Natural killer cell treated with Interleukin-12 subunit alpha and Interleukin-12 subunit beta and Interleukin-15 and Interleukin-18, amount 100 ng/mL, for 72 hours (primary cell): Measurements from ENCODE around the gene PRSS50. TPM values are rescaled to one million over a fixed set of nuclear protein-coding genes. Genes with fewer than 3 reads are reported as not detected.
"Not testable (repeated sequence)": the region's sequence is repeated elsewhere in the genome, so short reads cannot be mapped to it uniquely, and the experiment has no call there.

Experiments used
- ATAC-seq, 2 donors: fragments of 150-1000 bp; cut with Tn5 transposase in 1 of 2; sonication (Bioruptor Pico), chemical (Tn5 transposase) in 1 of 2; 2 replicates each; pipeline ENCODE4 v1.10.0; 2021
- DNase-seq: peaks from one replicate; pipeline ENCODE4 v3.0.0; 2022; ENCODE audit warnings: low spot score
- H3K27ac Mint-ChIP-seq, 2 donors: 1 replicate in 1 of 2; 2 replicates in 1 of 2; pipeline ENCODE4 v1.8.0; 2022; ENCODE audit warnings: mixed read lengths in 2 of 2, mild to moderate bottlenecking in 1 of 2, moderate library complexity in 1 of 2
- H3K27me3 Mint-ChIP-seq, 2 donors: 1 replicate in 1 of 2; 2 replicates in 1 of 2; pipeline ENCODE4 v1.8.0; 2022; ENCODE audit warnings: mixed read lengths in 2 of 2
- H3K36me3 Mint-ChIP-seq: one replicate; pipeline ENCODE4 v1.8.0; 2022; ENCODE audit warnings: mixed read lengths
- H3K4me1 Mint-ChIP-seq, 2 donors: 1 replicate in 1 of 2; 2 replicates in 1 of 2; pipeline ENCODE4 v1.8.0; 2022; ENCODE audit warnings: low read depth in 2 of 2, mixed read lengths in 2 of 2, mild to moderate bottlenecking in 1 of 2
- H3K4me3 Mint-ChIP-seq: one replicate; pipeline ENCODE4 v1.8.0; 2022; ENCODE audit warnings: mixed read lengths
- H3K9me3 Mint-ChIP-seq: 2 replicates; pipeline ENCODE4 v1.8.0; 2022; ENCODE audit warnings: mixed read lengths
- total RNA-seq, 2 donors: library from RNA; stranded (reverse); gene quantifications; one replicate each; pipeline ENCODE4 v1.2.3, GENCODE V29; 2022

PRSS50 gene
- total RNA-seq, 2 donors from 2014 or later = not detected

DNA sequence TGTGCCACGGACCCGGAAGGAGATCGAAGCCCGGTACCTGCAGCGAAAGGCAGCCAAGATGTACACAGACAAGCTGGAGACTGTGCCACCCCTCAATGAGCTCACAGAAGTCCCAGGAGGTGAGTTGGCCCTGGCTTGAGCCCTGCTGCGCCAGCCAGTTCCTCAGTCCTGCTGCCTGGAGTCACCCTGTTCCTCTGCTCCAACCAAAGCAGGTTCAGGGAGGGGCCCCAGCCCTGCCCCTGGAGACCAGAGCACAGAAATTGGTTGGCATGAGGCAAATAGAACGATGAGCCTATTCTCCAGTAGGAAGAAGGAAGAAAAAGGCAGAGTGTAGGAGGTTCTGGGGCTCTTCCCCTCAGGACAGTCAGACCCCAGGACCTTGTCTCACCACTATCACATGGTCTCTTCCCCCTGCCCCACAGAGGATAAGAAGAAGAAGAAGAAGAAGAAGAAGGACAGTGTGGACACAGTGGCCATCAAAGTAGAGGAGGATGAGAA is 8.5 kb downstream of the PRSS50 start:
- Mint-ChIP-seq H3K27me3 (peaks cover 0 to 2% of the 10 kb centered on the region in 2 donors), H3K27ac (no peak overlapping the region), H3K36me3 (no peaks in the 10 kb centered on the region), H3K4me1 (no peaks in the 10 kb centered on the region), H3K4me3 (no peak overlapping the region), H3K9me3 (no peaks in the 10 kb centered on the region)
- DNase-seq = no peak
- no peak for ATAC-seq

DNA sequence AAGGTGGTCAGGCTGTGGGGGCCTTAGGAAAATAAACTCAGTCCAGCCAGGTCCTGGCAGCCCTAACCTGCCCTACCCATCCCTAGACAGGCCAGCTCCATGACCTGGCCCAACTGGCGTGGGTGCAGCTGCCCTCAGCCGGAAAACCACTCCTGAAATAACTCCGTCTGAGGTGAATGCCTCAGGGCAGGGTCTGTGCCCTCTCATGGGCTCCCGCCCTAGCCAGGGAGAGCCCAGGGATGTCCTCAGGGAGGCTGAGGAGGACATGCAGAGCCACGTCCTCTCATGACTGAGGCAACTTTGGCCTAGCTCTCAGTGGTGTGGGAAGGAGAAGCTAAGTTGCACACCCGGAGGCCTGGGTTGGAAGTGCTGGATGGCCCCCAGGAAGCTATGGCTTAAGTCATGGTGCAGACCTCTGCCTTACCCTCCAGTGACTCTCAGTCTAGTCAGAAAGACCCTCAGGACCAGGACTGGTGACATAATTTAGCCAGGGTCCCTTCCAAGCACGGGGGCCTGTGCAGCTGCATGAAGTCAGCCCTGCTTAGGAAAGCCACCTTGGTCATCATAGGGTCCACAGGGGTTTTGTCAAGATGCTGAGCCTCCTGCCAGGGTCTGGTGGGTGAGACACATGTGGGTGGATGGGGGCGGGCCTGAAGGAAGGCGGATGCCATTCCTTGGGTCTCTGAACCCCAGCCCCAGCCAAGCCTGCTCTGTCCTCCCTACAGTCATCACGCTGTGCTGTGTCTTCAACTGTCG is 9.1 kb downstream of the PRSS50 start:
- no peak for ATAC-seq
- Mint-ChIP-seq H3K4me1 (no peaks in the 10 kb centered on the region), H3K9me3 (no peaks in the 10 kb centered on the region), H3K36me3 (no peaks in the 10 kb centered on the region), H3K27me3 (peaks cover 0 to 2% of the 10 kb centered on the region in 2 donors), H3K4me3 (no peak overlapping the region), H3K27ac (no peak overlapping the region)
- DNase-seq = no peak

DNA sequence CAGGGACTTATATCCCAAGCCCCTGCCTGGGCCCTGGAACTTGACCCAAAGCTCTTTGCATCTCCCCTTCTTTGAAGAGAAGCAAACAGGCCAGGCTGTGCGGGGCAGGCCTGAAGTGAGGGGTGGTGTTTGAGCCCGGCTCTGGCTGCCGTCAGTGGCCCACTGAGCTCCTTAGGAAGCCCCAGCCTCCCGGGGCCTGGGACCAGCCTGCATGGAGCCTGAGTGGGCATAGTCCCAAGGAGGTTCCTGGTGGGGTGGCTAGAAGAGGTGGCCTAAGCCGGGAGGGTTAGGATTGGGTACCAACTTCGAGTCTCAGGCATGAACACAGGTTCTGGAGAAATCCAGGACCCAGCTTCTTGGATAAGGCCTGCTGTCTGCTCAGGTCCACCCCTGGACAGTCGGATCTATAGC is 10.1 kb downstream of the PRSS50 start:
- Mint-ChIP-seq H3K4me3 (no peak overlapping the region), H3K36me3 (no peaks in the 10 kb centered on the region), H3K4me1 (no peaks in the 10 kb centered on the region), H3K27me3 (no peaks in the 10 kb centered on the region), H3K9me3 (no peaks in the 10 kb centered on the region), H3K27ac (no peak overlapping the region)
- no peak for ATAC-seq
- no peak for DNase-seq

GRCh38 chr3:46706771-46707582 is 10.7 kb downstream of the PRSS50 start:
- peaks cover 5 to 6% of the 10 kb centered on the region in 2 donors for H3K27me3 Mint-ChIP-seq
- ATAC-seq = no peak
- H3K4me1 Mint-ChIP-seq = no peaks in the 10 kb centered on the region
- DNase-seq = peak; percentile 41
- H3K27ac Mint-ChIP-seq = no peak overlapping the region
- H3K9me3 Mint-ChIP-seq = no peaks in the 10 kb centered on the region
- H3K36me3 Mint-ChIP-seq = no peaks in the 10 kb centered on the region
- H3K4me3 Mint-ChIP-seq = no peak overlapping the region

- Mint-ChIP-seq H3K36me3 (no peaks in the 10 kb centered on the region), H3K27me3 (peaks cover 9 to 10% of the 10 kb centered on the region in 2 donors), H3K27ac (no peak overlapping the region), H3K4me3 (no peak overlapping the region), H3K9me3 (no peaks in the 10 kb centered on the region), H3K4me1 (no peaks in the 10 kb centered on the region)
- DNase-seq (peak; percentile 20), ATAC-seq (no peak)
These were observed 11.7 kb downstream of the PRSS50 start for GRCh38 chr3:46705751-46706552.

GRCh38 chr3:46705022-46705530 is 12.6 kb downstream of the PRSS50 start:
- H3K36me3 Mint-ChIP-seq = no peaks in the 10 kb centered on the region
- no peak overlapping the region for H3K27ac Mint-ChIP-seq
- peak; percentile 70 for DNase-seq

GRCh38 chr3:46704346-46704745 is 13.3 kb downstream of the PRSS50 start:
- H3K36me3 Mint-ChIP-seq, H3K9me3 Mint-ChIP-seq, DNase-seq, ATAC-seq, H3K4me3 Mint-ChIP-seq, H3K27me3 Mint-ChIP-seq, H3K27ac Mint-ChIP-seq, H3K4me1 Mint-ChIP-seq: not testable (repeated sequence)

More at GRCh38 chr3:46705022-46705530, 12.6 kb downstream of the PRSS50 start:
- Mint-ChIP-seq H3K9me3 (no peaks in the 10 kb centered on the region), H3K27me3 (peaks cover 9 to 10% of the 10 kb centered on the region in 2 donors), H3K4me1 (no peaks in the 10 kb centered on the region), H3K4me3 (no peak overlapping the region)
- peak; percentile 63 to 78 for ATAC-seq

- H3K4me3 Mint-ChIP-seq = no peak overlapping the region
- no peak overlapping the region for H3K27ac Mint-ChIP-seq
- no peak for DNase-seq
- H3K27me3 Mint-ChIP-seq = peaks cover 9 to 10% of the 10 kb centered on the region in 2 donors
- no peak for ATAC-seq
- no peaks in the 10 kb centered on the region for H3K36me3 Mint-ChIP-seq
- no peaks in the 10 kb centered on the region for H3K9me3 Mint-ChIP-seq
- H3K4me1 Mint-ChIP-seq = no peaks in the 10 kb centered on the region
These were observed 14.6 kb downstream of the PRSS50 start for GRCh38 chr3:46703013-46703520.

DNA sequence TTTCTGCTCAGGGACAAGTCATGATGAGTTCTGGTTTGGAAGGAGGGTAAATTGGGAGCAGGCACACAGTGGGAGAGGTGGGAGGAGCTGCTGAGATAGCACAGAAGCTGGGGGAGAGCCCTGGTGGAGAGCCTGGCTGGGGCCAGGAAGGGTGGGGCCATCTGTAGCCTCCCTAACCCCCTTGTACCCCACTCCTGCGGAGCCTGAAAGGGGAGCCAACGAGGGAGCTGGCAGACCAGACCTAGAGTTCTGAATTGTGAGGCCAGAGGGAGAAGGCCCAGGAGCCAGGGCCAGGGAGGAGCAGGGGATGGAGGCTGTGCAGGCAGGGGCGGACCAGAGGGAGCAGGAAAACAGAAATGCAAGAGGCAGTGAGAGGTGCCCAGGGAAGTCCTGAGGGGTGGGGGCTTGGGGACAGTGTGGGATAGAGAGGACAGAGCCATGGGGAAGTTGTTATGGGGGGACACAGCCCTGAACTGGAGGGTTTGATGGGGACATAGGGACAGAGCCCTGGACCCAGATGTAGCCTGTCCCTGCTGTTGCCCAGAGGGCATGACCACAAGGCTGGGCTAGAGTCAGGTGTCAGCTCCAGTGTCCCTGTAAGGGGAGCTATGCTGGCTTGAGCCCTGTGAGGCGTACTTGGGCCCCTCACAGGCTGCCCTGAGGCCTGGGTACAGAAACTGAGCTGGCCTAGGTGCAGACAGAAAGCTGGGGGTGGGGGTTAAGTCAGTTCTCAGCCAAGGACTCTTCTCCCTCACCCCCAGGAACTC is 15.2 kb downstream of the PRSS50 start:
- peaks cover 9 to 10% of the 10 kb centered on the region in 2 donors for H3K27me3 Mint-ChIP-seq
- no peak overlapping the region for H3K4me3 Mint-ChIP-seq

DNA sequence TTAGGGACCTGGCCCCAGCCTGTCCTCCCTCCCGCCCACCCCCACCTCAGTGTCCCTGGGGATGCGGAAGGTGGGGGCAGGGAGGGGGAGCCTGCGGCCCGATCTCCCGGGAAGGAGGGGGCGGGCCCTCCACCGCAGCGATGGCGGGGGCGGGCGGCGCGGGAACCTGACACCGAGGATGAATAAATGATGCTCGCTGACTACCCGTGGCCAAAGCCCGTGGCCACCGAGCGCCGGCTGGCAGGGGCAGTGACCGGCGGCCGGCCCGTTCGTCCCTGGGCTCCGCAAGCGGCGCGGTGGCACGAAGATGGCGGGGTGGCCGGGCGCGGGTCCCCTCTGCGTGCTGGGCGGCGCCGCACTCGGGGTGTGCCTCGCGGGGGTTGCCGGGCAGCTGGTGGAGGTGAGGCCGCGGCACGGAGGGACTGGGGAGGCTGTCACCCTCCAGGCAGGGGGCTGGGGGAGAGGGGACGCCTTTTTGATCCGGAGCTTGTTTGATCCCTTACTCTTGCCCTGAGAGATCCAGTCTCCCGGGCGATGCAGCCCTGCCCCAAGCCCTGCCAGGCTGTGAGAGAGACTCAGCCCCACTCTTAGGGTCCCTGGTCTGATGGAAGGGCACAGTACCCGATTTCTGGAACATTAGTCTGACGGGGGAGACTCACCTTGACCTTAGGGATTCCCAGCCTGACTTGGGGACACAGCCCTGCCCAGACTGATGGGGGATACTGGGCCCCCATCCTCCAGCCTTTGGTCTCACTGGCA is 16.3 kb downstream of the PRSS50 start, which contains the start of gene TMIE:
Gene TMIE, plus strand, starts transcription at position 212 of the 759 bp plus-strand sequence. Its CDS starts 96 bp downstream, at position 308.
- Mint-ChIP-seq H3K4me3 (no peak within 1 kb of the TSS), H3K4me1 (no peaks in the 10 kb centered on the region), H3K27me3 (peaks cover 9 to 10% of the 10 kb centered on the region in 2 donors), H3K27ac (no peak within 1 kb of the TSS), H3K36me3 (no peaks in the 10 kb centered on the region), H3K9me3 (no peaks in the 10 kb centered on the region)
- ATAC-seq (no peak), DNase-seq (no peak)

More for the DNA sequence above, 15.2 kb downstream of the PRSS50 start:
- H3K27ac Mint-ChIP-seq = no peak overlapping the region
- no peaks in the 10 kb centered on the region for H3K36me3 Mint-ChIP-seq
- ATAC-seq (no peak), DNase-seq (no peak)
- no peaks in the 10 kb centered on the region for H3K4me1 Mint-ChIP-seq
- H3K9me3 Mint-ChIP-seq = no peaks in the 10 kb centered on the region

DNA sequence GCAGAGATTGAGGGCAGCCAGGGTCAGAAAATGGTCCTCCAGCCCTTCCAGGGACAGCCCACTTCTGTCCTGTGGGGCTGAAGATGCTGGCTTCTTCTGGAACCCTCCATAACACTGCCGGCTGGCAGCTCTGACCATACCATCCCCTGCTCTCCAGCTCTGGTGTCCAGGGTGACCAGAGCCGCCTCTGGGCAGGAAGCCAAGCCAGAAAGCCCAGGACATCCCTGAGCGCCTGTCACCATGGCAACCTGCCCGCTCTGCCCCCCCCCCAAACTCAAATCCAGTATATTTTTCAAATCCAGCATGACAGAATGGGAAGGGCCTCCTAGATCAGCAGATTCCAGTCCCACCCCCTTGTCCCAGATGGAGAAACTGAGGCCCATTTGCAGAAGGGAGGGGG is 16.9 kb downstream of the PRSS50 start:
- Mint-ChIP-seq H3K9me3 (no peaks in the 10 kb centered on the region), H3K27me3 (peaks cover 9 to 10% of the 10 kb centered on the region in 2 donors), H3K4me1 (peaks cover 3% of the 10 kb centered on the region in 2 donors), H3K36me3 (no peaks in the 10 kb centered on the region), H3K4me3 (no peak overlapping the region), H3K27ac (no peak overlapping the region)
- DNase-seq (no peak), ATAC-seq (no peak)
